HCT116 (cell line): Measurements from ENCODE around the gene CELA3A. TPM values are rescaled to one million over a fixed set of nuclear protein-coding genes. Genes with fewer than 3 reads are reported as not detected.
"Not testable (repeated sequence)": the region's sequence is repeated elsewhere in the genome, so short reads cannot be mapped to it uniquely, and the experiment has no call there.

Source experiments
- ATAC-seq: fragments of 200-7000 bp; cut with Tn5 transposase; 2 replicates; pipeline ENCODE4 v1.9.1; 2020; ENCODE audit warnings: mild to moderate bottlenecking, moderate library complexity
- BruUV-seq: library from RNA; stranded (reverse); fragments of 400-500 nt; replicated peaks from 2 replicates; lab custom pipeline; 2021; lab: Mats Ljungman, UMichigan
- CTCF ChIA-PET: fragments of 300-600 bp; sonication (Branson Sonifier 250); formaldehyde crosslinking; loops from one replicate; lab custom pipeline; 2021; ENCODE audit warnings: antibody characterized with exemption; lab: Charles Lee
- POLR2A ChIA-PET: fragments of 300-600, 350-600 bp; sonication (Branson Sonifier 250); formaldehyde crosslinking; loops from one replicate; lab custom pipeline; 2021; ENCODE audit warnings: antibody characterized with exemption; lab: Charles Lee
- RAD21 ChIA-PET, 2 experiments: fragments of 300-600 bp; sonication (Branson Sonifier 250); formaldehyde crosslinking; loops; one replicate each; lab custom pipeline; 2023; ENCODE audit warnings: low total read pairs in 2 of 2; ENCODE audit not compliant: uncharacterized antibody in 2 of 2, unreplicated experiment in 2 of 2, low non-redundant PET in 1 of 2; lab: Charles Lee
- DNase-seq: peaks from one replicate; pipeline ENCODE4 v3.0.0-alpha.2; 2010; ENCODE audit warnings: low read depth, low spot score
- H2AFZ ChIP-seq: fragments of 200-600 bp; shearing (Covaris generic), sonication (generic); 2 replicates; pipeline ENCODE4 v1.6.1; 2017; ENCODE audit warnings: low read depth, mixed run types, mixed read lengths, antibody characterized with exemption, low read length; ENCODE audit not compliant: poor library complexity, severe bottlenecking
- H3K27ac ChIP-seq: 2 replicates; pipeline ENCODE4 v1.5.1; 2012; ENCODE audit warnings: low read depth, low read length
- H3K27me3 ChIP-seq: fragments of 200-600 bp; sonication (generic); 2 replicates; pipeline ENCODE4 v1.6.1; 2016; ENCODE audit warnings: mixed run types, low read length, mixed read lengths; ENCODE audit not compliant: insufficient read depth
- H3K36me3 ChIP-seq, 2 experiments: fragments of 200-500 bp in 1 of 2; fragments of 200-600 bp in 1 of 2; sonication (Bioruptor generic) in 1 of 2; sonication (generic) in 1 of 2; 2 replicates each; pipeline versions ENCODE4 v1.5.1 to v1.6.1; 2014 to 2016; ENCODE audit warnings: low read length in 2 of 2, inconsistent platforms in 1 of 2, mixed read lengths in 1 of 2, mixed run types in 1 of 2; ENCODE audit not compliant: insufficient read depth in 2 of 2, control insufficient read depth in 1 of 2
- H3K4me1 ChIP-seq, 2 experiments: fragments of 200-600 bp in 1 of 2; sonication (generic) in 1 of 2; 2 replicates each; pipeline versions ENCODE4 v1.5.1 to v1.6.1; 2012 to 2017; ENCODE audit warnings: low read length in 2 of 2, inconsistent platforms in 1 of 2, mild to moderate bottlenecking in 1 of 2, mixed read lengths in 1 of 2, mixed run types in 1 of 2, moderate library complexity in 1 of 2; ENCODE audit not compliant: insufficient read depth in 2 of 2, control insufficient read depth in 1 of 2
- H3K4me2 ChIP-seq: fragments of 200-600 bp; sonication (generic); 2 replicates; pipeline ENCODE4 v1.6.1; 2017; ENCODE audit warnings: mixed run types, low read length, mixed read lengths
- H3K4me3 ChIP-seq, 2 experiments: fragments of 200-600 bp in 1 of 2; sonication (generic) in 1 of 2; replicated peaks in 1 of 2; 2 replicates each; pipeline ENCODE4 v1.5.1; 2011 to 2016; ENCODE audit warnings: low read length in 2 of 2, control low read depth in 1 of 2, low read depth in 1 of 2, mild to moderate bottlenecking in 1 of 2, mixed read lengths in 1 of 2, mixed run types in 1 of 2
- H3K79me2 ChIP-seq: fragments of 200-600 bp; sonication (generic); 2 replicates; pipeline ENCODE4 v1.6.1; 2017; ENCODE audit warnings: mild to moderate bottlenecking, mixed run types, low read length, moderate library complexity, mixed read lengths; ENCODE audit not compliant: insufficient read depth
- H3K9ac ChIP-seq: fragments of 200-600 bp; sonication (generic); 2 replicates; pipeline ENCODE4 v1.6.1; 2016; ENCODE audit warnings: low read length, mixed read lengths
- H3K9me2 ChIP-seq: fragments of 200-600 bp; sonication (generic), shearing (Covaris generic); 2 replicates; pipeline ENCODE4 v1.6.1; 2017; ENCODE audit warnings: mixed run types, mild to moderate bottlenecking, moderate library complexity; ENCODE audit not compliant: insufficient read depth
- H3K9me3 ChIP-seq, 2 experiments: fragments of 200-500 bp in 1 of 2; fragments of 200-600 bp in 1 of 2; sonication (Bioruptor generic) in 1 of 2; sonication (generic) in 1 of 2; 2 replicates each; pipeline ENCODE4 v1.6.1; 2014 to 2017; ENCODE audit warnings: low read length in 2 of 2, mixed read lengths in 2 of 2, inconsistent platforms in 1 of 2, low read depth in 1 of 2, mild to moderate bottlenecking in 1 of 2, mixed run types in 1 of 2, moderate library complexity in 1 of 2; ENCODE audit not compliant: control insufficient read depth in 1 of 2, insufficient read depth in 1 of 2
- H4K20me1 ChIP-seq: fragments of 200-600 bp; sonication (generic), shearing (Covaris generic); 2 replicates; pipeline ENCODE4 v1.6.1; 2017; ENCODE audit warnings: mixed run types, mild to moderate bottlenecking, moderate library complexity; ENCODE audit not compliant: insufficient read depth
- intact Hi-C: fragments of 100-400 bp; cut with micrococcal nuclease; formaldehyde crosslinking; loops from 2 replicates; pipeline ENCODE4 v1.10.0; 2022
- total RNA-seq: library from RNA; stranded (reverse); gene quantifications from one replicate; pipeline ENCODE4 v1.2.1, GENCODE V29; 2021; ENCODE audit not compliant: unreplicated experiment

The CELA3A gene
- total RNA-seq, 1 experiment from 2014 or later, result 9.0 TPM

- H3K36me3 ChIP-seq, H2AFZ ChIP-seq, H3K9me2 ChIP-seq, POLR2A ChIA-PET, RAD21 ChIA-PET, H4K20me1 ChIP-seq, H3K9me3 ChIP-seq, CTCF ChIA-PET, DNase-seq, BruUV-seq, H3K27me3 ChIP-seq, H3K9ac ChIP-seq, intact Hi-C loops, H3K79me2 ChIP-seq, H3K4me3 ChIP-seq, ATAC-seq, H3K27ac ChIP-seq, H3K4me2 ChIP-seq: not testable (repeated sequence)
- peaks cover 2 to 11% of the 10 kb centered on the region in 2 experiments; a peak in 1 of 4 replicates for H3K4me1 ChIP-seq
Observed at GRCh38 chr1:21976703-21977239, 24.7 kb upstream of the CELA3A start, which contains the start of gene CELA3B. TSS of gene CELA3B (plus strand) at chr1:21977022. CDS start at chr1:21977040, 18 bp downstream.

GRCh38 chr1:21978209-21978608 is 23.2 kb upstream of the CELA3A start:
- H3K9me2 ChIP-seq, H3K4me3 ChIP-seq, ATAC-seq, H4K20me1 ChIP-seq, intact Hi-C loops, H3K27me3 ChIP-seq, DNase-seq, H3K4me1 ChIP-seq, H2AFZ ChIP-seq, H3K9ac ChIP-seq, BruUV-seq, H3K79me2 ChIP-seq, H3K27ac ChIP-seq, H3K9me3 ChIP-seq, H3K4me2 ChIP-seq, POLR2A ChIA-PET, RAD21 ChIA-PET, H3K36me3 ChIP-seq: not testable (repeated sequence)
- CTCF ChIA-PET, result interaction anchor here (1.1 kb wide), 1 partner anchor 27 kb away, joined by 5 read pairs; no protein-coding TSS in a partner anchor
